Endodermal cell (in vitro differentiated cells): Measurements from ENCODE around the gene PCDHGC4. TPM values are rescaled to one million over a fixed set of nuclear protein-coding genes. Genes with fewer than 3 reads are reported as not detected.
A peak's percentile ranks its signal among the peaks of the same experiment; 100 is the strongest.

Source experiments
- DNase-seq: peaks from one replicate; pipeline ENCODE4 v3.0.0-alpha.2; 2017
- H3K27ac ChIP-seq: 2 replicates; pipeline ENCODE4 v1.5.1; 2013; ENCODE audit warnings: mild to moderate bottlenecking, low read depth, low read length, moderate library complexity
- H3K27me3 ChIP-seq: 2 replicates; pipeline ENCODE4 v1.6.1; 2013; ENCODE audit warnings: mild to moderate bottlenecking, low read length, moderate library complexity; ENCODE audit not compliant: insufficient read depth, control insufficient read depth, poor library complexity, severe bottlenecking
- H3K36me3 ChIP-seq: 2 replicates; pipeline ENCODE4 v1.7.0; 2013; ENCODE audit warnings: mild to moderate bottlenecking, low read length, moderate library complexity; ENCODE audit not compliant: control insufficient read depth, insufficient read depth
- H3K4me1 ChIP-seq: one replicate; pipeline ENCODE4 v1.7.0; 2013; ENCODE audit warnings: low read length; ENCODE audit not compliant: control insufficient read depth, insufficient read depth
- H3K4me3 ChIP-seq: 2 replicates; pipeline ENCODE4 v1.5.1; 2013; ENCODE audit warnings: mild to moderate bottlenecking, low read length, moderate library complexity
- H3K9ac ChIP-seq: 2 replicates; pipeline ENCODE4 v1.6.1; 2013; ENCODE audit warnings: mild to moderate bottlenecking, low read length, moderate library complexity; ENCODE audit not compliant: poor library complexity, severe bottlenecking; ENCODE audit errors: extremely low read depth
- H3K9me3 ChIP-seq: 2 replicates; pipeline ENCODE4 v1.6.1; 2013; ENCODE audit warnings: mild to moderate bottlenecking, low read length, moderate library complexity; ENCODE audit not compliant: control insufficient read depth
- H3K27ac Mint-ChIP-seq: 2 replicates; pipeline ENCODE4 v1.8.0; 2020; ENCODE audit warnings: mixed read lengths
- H3K27me3 Mint-ChIP-seq: 2 replicates; pipeline ENCODE4 v1.8.0; 2021; ENCODE audit warnings: mild to moderate bottlenecking, mixed read lengths; ENCODE audit not compliant: insufficient read depth
- H3K36me3 Mint-ChIP-seq: 2 replicates; pipeline ENCODE4 v1.8.0; 2020; ENCODE audit warnings: low read depth, mixed read lengths
- H3K4me1 Mint-ChIP-seq: 2 replicates; pipeline ENCODE4 v1.8.0; 2020; ENCODE audit warnings: mixed read lengths
- H3K4me3 Mint-ChIP-seq: 2 replicates; pipeline ENCODE4 v1.8.0; 2020; ENCODE audit warnings: mild to moderate bottlenecking, moderate library complexity, mixed read lengths
- H3K9me3 Mint-ChIP-seq: 2 replicates; pipeline ENCODE4 v1.8.0; 2020; ENCODE audit warnings: mild to moderate bottlenecking, mixed read lengths
- WGBS, 2 experiments: methylation state at CpG; one replicate each; pipeline versions ENCODE4 v1.1.5 to v1.1.7; 2013; ENCODE audit warnings: missing lambda C conversion rate in 2 of 2, mixed read lengths in 1 of 2; ENCODE audit not compliant: insufficient coverage in 1 of 2, insufficient read length in 1 of 2; 5-methylcytosine and 5-hydroxymethylcytosine counted together
- total RNA-seq, 2 donors: library from RNA; stranded (reverse); fragmentation: NEBNext Ultra II Directional in 1 of 2; extraction: Animal tissue kit (Norgen Biotek cat#: 25700) in 1 of 2; gene quantifications; 2 replicates in 1 of 2; 3 replicates in 1 of 2; pipeline ENCODE4 v1.2.1, GENCODE V29; 2021
- TF ChIP-seq, protein P1 (sequence below): fragments of 200-600 bp; sonication (generic); conservative IDR thresholded peaks from 2 replicates; pipeline ENCODE4 v1.5.0; 2021; ENCODE audit warnings: antibody characterized with exemption, mild to moderate bottlenecking

Gene PCDHGC4
- total RNA-seq, 2 donors from 2014 or later = 2.6 to 3.0 TPM

DNA sequence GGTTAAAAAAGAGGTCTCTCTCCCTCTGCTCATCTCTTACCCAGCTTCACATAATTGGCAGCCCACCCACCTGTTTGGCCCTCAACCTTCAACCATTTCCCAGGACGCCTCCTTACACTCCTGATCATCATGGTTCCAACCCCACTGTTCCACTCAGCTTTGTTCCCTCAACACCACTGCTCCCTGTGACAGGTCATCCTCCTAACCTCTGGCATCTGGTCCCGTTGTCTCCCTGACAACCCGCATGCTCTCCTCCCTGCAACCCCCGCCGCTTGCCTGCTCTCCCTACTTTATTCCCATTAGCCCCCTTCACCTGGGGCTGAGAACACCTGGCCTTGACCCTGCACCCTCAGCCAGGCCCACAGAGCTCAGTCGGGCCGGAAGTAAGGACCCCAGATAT, 16.9 kb downstream of the PCDHGC4 start:
- no peaks in the 10 kb centered on the region for H3K4me1 ChIP-seq
- Mint-ChIP-seq H3K4me1 (no peaks in the 10 kb centered on the region), H3K36me3 (peaks cover 26% of the 10 kb centered on the region), H3K27ac (no peak overlapping the region), H3K9me3 (no peaks in the 10 kb centered on the region), H3K4me3 (no peak overlapping the region), H3K27me3 (no peaks in the 10 kb centered on the region)
- no peak overlapping the region for H3K9ac ChIP-seq
- H3K36me3 ChIP-seq = no peaks in the 10 kb centered on the region
- no peaks in the 10 kb centered on the region for H3K27me3 ChIP-seq
- WGBS, 2 experiments = 80 to 87% methylated on average over 3 to 7 of the region's 7 CpGs
- DNase-seq = no peak
- no peaks in the 10 kb centered on the region for H3K9me3 ChIP-seq
- TF ChIP-seq, protein P1, sequence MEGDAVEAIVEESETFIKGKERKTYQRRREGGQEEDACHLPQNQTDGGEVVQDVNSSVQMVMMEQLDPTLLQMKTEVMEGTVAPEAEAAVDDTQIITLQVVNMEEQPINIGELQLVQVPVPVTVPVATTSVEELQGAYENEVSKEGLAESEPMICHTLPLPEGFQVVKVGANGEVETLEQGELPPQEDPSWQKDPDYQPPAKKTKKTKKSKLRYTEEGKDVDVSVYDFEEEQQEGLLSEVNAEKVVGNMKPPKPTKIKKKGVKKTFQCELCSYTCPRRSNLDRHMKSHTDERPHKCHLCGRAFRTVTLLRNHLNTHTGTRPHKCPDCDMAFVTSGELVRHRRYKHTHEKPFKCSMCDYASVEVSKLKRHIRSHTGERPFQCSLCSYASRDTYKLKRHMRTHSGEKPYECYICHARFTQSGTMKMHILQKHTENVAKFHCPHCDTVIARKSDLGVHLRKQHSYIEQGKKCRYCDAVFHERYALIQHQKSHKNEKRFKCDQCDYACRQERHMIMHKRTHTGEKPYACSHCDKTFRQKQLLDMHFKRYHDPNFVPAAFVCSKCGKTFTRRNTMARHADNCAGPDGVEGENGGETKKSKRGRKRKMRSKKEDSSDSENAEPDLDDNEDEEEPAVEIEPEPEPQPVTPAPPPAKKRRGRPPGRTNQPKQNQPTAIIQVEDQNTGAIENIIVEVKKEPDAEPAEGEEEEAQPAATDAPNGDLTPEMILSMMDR = no peak
- peak overlapping the region; percentile 60 for H3K27ac ChIP-seq
- H3K4me3 ChIP-seq = no peak overlapping the region

DNA sequence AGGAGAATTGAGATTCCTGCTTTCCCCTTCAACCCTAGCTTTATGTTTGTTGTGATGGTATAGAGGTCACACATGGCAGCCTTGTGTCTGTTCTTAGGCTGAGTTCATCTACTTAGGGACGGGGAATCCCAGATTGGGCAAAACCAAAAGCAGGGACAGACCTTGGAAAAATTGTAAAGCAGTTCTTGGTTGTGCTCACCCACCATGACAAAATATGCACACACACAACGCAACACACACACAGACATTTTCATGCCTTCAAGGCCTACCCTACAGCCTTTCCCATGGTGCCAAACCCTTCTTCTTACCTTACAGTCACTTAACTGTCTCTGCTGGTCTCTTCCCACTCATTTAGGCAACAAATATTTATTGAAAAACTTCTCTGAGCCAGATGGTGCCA, 18.9 kb downstream of the PCDHGC4 start:
- no peaks in the 10 kb centered on the region for H3K27me3 ChIP-seq
- H3K36me3 ChIP-seq = no peaks in the 10 kb centered on the region
- no peaks in the 10 kb centered on the region for H3K9me3 ChIP-seq
- no peak overlapping the region for H3K4me3 ChIP-seq
- WGBS, 2 experiments = 80 to 95% methylated on average over 1 to 2 of the region's 2 CpGs
- no peaks in the 10 kb centered on the region for H3K9me3 Mint-ChIP-seq
- H3K27ac Mint-ChIP-seq = no peak overlapping the region
- no peak overlapping the region for H3K4me3 Mint-ChIP-seq
- no peaks in the 10 kb centered on the region for H3K27me3 Mint-ChIP-seq
- TF ChIP-seq, protein P1 = no peak
- H3K36me3 Mint-ChIP-seq = peaks cover 21% of the 10 kb centered on the region
- H3K9ac ChIP-seq = no peak overlapping the region
- DNase-seq = no peak
- peaks cover 11% of the 10 kb centered on the region for H3K4me1 ChIP-seq
- peaks cover 6% of the 10 kb centered on the region for H3K4me1 Mint-ChIP-seq
- no peak overlapping the region for H3K27ac ChIP-seq

DNA sequence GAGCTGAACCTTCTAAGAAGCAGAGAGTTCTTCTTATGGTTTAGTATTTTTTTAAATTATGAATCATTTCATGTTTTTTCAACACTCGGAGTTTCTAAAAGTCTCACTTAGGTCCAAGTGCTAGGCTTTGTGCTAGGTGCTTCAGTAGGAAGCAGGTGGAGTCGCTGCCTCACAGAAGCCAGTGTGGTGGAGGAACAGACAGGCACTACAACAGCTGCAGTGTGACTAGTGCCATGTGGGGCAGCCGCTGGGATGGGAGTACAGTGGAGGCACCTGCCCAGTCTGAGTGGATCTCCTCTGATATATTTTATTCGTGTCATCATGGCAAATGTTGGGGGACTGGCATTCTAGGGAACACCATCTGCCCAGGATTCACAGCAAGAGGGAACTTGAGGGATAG, 19.4 kb downstream of the PCDHGC4 start:
- peaks cover 19% of the 10 kb centered on the region for H3K36me3 Mint-ChIP-seq
- H3K36me3 ChIP-seq = no peaks in the 10 kb centered on the region
- H3K9me3 Mint-ChIP-seq = no peaks in the 10 kb centered on the region
- no peak overlapping the region for H3K27ac ChIP-seq
- H3K27ac Mint-ChIP-seq = no peak overlapping the region
- no peaks in the 10 kb centered on the region for H3K27me3 Mint-ChIP-seq
- DNase-seq = no peak
- H3K9ac ChIP-seq = no peak overlapping the region
- 93 to 100% methylated on average over 4 of the region's 4 CpGs for WGBS, 2 experiments
- H3K4me1 Mint-ChIP-seq = peaks cover 8% of the 10 kb centered on the region
- H3K4me1 ChIP-seq = peaks cover 11% of the 10 kb centered on the region
- H3K4me3 ChIP-seq = no peak overlapping the region
- H3K4me3 Mint-ChIP-seq = no peak overlapping the region
- TF ChIP-seq, protein P1 = no peak
- no peaks in the 10 kb centered on the region for H3K9me3 ChIP-seq
- no peaks in the 10 kb centered on the region for H3K27me3 ChIP-seq
